HG03469 (cell line): ENCODE data around the gene COL5A2.

ENCODE experiments used
- ATAC-seq: cut with Tn5 transposase; IDR thresholded peaks from one replicate; pipeline ENCODE4 v1.9.1; 2021; ENCODE audit warnings: mild to moderate bottlenecking, moderate library complexity, moderate number of reproducible peaks; ENCODE audit not compliant: unreplicated experiment

The COL5A2 gene

GRCh38 chr2:189010536-189010935, 169.0 kb downstream of the COL5A2 start:
- no peak for ATAC-seq

DNA sequence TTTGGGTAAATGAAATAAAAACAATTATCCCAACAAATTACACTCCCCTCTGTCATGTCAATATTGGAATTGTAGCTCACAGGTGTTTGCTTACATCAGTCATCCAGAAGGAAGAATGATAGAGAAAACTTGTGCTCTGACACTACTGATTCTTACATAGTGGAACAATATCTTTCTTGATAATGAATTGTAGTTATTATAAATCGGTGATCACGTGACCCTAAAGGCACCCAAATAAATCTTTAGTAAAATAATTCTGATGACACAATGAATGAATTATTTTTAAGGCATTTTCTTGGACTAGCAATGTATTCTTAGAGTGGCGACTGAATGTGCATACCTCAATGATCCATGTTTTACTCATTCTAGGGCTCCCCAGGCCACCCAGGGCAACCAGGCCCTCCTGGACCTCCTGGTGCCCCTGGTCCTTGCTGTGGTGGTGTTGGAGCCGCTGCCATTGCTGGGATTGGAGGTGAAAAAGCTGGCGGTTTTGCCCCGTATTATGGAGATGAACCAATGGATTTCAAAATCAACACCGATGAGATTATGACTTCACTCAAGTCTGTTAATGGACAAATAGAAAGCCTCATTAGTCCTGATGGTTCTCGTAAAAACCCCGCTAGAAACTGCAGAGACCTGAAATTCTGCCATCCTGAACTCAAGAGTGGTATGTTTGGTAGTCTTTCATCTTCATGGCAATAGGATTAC, 170.9 kb downstream of the COL5A2 start:
- no peak for ATAC-seq

- no peak for ATAC-seq
These were observed 177.5 kb downstream of the COL5A2 start for GRCh38 chr2:189002079-189002478.

DNA sequence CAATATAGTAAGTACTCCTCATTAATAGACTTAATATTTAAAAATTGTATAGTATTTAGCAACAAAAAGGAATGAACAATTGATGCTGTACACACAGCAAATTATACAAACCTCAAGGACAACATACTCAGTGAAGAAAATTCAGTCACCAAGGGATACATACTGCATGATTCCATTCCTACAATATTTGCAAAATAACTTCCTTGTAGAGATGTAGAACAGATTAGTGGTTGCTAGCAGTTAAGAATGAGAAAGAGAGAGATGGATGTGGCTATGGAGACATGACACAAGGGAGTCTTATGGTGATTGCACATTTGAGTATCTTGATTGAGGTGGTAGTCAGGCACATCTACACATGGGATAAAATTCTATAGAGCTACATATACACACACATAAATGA, 179.3 kb downstream of the COL5A2 start:
- no peak for ATAC-seq

GRCh38 chr2:188997263-188997662, 182.3 kb downstream of the COL5A2 start:
- no peak for ATAC-seq

DNA sequence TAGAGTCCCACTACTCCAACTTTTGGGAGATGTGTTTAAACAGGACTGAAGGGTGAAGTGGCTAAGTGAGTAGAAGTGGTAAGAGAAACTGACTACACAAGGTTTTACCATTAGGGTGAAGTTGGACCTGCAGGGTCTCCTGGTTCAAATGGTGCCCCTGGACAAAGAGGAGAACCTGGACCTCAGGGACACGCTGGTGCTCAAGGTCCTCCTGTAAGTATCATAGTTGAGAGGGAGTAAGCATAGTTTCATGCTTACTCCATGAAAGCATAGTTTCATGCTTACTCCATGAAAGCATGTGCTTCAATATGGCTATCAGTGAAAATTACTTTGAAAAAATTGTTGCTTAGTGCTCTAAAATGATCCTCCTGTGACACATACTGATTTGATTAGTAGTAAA, 186.3 kb downstream of the COL5A2 start:
- ATAC-seq = no peak

GRCh38 chr2:188986839-188987238, 192.7 kb downstream of the COL5A2 start:
- no peak for ATAC-seq

- ATAC-seq = no peak
These were observed 194.9 kb downstream of the COL5A2 start for GRCh38 chr2:188984680-188985079.

- no peak for ATAC-seq
These were observed 195.5 kb downstream of the COL5A2 start for GRCh38 chr2:188984065-188984491.

GRCh38 chr2:188983427-188984064, 196.0 kb downstream of the COL5A2 start:
- no peak for ATAC-seq
